ENCODE measurements around the gene CEP152.
A peak's percentile ranks its signal among the peaks of the same experiment; 100 is the strongest.

The CEP152 gene

GRCh38 chr15:48761393-48762158 is 49.3 kb downstream of the CEP152 start:
- no peak for DNase-seq

DNA sequence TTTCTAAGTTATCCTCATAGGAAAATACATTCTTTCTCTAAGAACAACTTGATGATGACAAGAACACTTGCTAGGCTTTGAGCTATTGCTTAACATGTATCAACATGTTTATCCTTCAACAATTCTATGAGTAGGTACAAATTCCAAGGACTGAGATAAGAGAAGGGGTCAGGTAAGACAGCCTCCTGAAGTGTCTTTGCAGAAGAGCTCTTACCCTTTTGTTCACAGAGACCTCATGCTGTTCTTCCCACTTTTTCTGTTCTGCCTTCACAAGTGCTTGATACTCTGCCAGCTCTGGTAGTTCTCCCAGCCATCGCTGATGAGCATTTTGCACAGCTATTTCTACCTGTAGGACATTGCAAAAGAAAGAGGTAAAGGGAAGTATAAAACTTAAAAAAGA is 50.9 kb downstream of the CEP152 start:
- DNase-seq = no peak

DNA sequence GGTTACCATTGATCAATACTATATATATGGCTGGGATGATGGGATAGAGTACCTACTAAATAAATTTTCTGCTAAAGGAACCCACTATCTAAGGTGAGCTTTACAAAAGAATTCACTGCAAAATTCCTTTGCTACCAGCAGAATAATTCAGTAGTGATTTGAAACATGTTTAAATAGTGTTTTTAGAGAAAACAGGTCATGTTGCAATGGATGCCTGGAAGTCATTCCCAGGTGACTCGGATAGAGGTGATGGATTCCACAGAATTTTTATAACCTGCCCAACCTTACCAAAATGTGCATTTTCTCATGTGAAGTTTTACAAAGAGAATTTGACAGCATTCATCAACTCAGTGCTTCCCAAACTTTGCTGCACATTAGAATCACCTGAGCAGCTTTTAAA is 53.2 kb downstream of the CEP152 start:
- no peak for DNase-seq

DNA sequence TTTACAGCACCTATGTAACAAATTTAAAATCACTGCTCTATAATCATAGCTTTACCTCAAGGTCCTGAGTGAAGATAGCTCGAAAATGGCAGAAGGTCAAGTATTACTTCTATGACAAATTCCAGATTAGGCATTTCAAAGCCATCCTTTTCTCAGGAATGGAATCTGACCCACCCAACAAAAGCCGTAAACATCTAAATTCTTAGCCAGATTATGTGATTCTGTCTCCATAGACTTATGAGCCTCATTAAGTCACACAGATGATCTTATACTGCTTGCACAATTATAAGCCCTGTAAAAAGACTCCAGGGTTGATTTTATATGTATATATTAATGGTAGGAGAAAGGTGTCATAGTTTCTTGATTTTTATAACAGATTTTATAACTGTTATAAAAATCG is 56.9 kb downstream of the CEP152 start:
- DNase-seq = no peak

GRCh38 chr15:48751595-48751994 is 59.3 kb downstream of the CEP152 start:
- DNase-seq = no peak

DNA sequence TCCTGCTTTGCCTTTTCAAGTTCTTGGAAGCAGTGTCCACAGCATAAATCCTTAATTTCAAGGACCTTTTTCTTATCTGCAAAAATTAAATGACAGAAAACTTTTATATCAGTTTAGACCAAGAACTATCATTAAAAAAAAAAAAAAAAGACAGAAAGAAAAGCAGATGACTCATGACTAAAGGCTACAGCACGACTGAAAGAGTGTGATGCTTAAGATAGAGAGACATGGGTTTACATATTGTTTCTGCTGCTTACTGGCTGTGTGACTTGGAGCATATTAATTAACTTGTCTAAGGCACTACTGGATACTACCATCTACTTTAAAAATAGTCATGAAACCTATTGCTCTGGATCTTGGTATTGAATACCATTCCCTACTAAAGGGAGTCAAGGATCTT is 62.3 kb downstream of the CEP152 start:
- DNase-seq = no peak

DNA sequence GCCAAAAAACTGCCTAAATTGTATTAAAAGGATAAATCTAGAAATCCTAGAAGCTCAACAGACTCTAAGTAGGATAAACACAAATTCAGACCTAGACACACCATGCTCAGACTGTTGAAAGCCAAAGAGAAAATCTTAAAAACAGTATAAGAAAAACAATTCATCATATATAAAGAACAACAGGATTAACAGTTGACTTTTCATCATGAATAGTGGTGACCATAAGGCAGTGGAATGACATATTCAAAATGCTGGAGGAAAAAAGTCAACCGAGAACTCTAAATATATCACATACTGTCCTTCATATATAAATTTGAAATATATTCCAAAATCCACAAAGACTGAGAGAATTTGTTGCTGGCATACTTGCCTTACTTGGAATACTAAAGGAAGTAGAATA is 77.3 kb downstream of the CEP152 start:
- no peak for DNase-seq

DNA sequence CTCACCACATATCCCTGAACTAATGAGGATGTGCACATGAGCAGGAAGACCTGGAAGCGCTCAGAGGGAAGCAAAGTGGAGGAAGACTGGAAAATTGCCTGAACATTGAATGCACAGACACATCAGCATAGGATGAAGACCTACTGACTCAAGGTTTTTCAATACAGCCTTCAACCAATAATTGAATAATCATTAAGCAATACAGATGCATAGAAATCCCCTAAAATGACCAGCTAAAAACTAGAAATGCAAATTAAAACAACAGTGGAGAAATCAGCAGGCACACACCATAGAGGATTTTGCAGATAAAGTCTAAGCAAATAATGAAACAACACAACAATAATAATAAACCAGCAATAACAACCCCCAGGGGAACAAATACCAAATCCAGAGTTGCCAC is 80.4 kb downstream of the CEP152 start:
- no peak for DNase-seq

DNA sequence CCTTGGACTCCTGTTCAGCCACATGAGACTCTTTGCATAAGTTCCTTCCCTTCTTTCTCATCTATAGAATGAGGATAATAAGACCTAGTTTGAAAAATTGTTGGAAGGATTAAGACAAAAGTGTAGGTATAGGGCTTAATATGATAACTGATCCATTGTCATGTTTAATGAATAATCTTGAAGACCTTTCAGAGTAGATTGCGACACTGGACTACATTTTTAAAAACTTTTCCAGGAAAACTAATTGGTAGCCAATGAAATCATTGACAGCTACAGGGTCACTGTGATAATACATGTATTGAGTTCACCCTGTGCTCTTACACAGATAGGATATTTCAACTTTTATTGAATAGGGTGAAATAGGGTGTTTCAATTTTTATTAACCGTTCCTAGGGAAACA is 86.9 kb downstream of the CEP152 start:
- no peak for DNase-seq

DNA sequence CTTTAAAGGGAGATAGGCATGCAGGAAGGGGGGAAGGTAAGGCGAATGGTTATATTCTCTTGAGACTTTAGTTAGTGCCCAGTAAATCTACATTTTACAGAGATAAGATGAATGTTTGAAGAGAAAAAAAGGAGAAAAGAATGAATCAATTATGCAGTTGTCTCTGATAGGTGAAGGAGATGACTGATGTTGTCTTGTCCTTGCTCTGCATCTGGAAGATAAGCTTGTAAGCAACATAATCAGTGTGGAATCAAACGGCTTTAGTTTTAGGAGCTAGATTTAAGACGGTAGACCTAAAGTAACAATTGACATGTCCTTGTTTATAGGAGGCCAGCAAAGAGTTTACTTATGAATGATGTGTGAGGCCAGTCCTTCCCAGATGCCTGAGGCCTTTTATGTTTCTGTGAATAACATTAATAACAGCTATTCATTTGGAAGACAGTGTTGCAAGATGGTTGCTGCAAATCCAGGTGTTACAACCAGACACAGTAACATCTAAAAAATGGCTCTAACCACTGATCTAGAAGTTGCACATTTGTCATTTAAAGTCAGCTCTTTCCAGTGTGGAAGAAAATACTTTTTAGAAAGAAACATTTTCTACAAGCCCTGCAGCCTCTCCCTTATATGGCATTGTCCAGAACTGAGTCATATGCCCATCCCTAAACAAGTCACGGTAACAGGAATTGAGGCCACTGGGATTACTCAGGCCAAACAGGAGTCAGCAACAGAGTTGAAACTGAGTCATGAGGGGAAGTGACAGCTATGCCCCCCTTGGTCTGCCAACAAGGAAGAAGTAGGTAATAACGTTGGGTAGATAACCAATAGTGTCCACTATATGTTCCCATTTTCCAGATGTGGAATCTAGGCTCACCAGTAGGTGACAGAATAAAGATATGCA is 87.9 kb downstream of the CEP152 start:
- peak; percentile 74 for DNase-seq

- DNase-seq = no peak
These were observed 89.6 kb downstream of the CEP152 start for GRCh38 chr15:48721061-48721810.

DNA sequence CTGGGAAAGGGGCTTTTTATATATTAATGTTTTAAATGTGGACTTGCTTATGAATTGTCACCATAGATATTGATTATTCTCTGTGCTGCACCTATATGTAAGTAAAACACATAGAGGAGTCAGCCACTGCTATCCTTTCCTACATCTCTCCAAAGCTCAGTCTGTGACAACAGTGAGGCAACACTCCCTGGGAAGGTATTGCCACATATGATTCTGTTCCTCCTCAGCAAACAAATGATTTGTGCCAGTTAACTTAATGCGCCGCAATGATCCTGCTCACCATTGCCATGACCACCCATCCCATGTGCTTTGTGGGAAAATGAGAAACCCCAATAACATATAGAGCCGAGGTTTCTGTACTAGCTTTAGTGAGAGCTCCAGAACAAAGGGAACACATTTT is 90.2 kb downstream of the CEP152 start:
- no peak for DNase-seq

- DNase-seq = no peak
These were observed 91.2 kb downstream of the CEP152 start for GRCh38 chr15:48719668-48720067.

- DNase-seq = no peak
These were observed 92.2 kb downstream of the CEP152 start for GRCh38 chr15:48718646-48719045.

DNA sequence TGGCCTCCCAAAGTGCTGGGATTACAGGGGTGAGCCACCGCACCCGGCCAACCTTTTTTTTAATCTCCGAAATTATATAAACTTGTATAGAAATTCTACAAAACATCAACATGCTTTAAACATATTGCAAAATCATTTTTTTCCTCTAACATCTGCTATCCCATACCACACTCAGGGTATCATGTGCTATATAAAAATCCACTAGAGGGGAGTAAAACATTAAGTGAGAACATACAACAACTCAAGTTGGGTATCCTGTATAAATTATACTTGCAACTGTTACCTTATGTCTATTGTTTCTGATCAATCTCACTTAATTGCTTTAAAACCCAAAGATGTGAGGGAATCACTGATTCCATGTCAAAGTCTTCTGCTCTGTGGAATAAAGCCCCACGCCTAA is 93.4 kb downstream of the CEP152 start:
- no peak for DNase-seq

DNA sequence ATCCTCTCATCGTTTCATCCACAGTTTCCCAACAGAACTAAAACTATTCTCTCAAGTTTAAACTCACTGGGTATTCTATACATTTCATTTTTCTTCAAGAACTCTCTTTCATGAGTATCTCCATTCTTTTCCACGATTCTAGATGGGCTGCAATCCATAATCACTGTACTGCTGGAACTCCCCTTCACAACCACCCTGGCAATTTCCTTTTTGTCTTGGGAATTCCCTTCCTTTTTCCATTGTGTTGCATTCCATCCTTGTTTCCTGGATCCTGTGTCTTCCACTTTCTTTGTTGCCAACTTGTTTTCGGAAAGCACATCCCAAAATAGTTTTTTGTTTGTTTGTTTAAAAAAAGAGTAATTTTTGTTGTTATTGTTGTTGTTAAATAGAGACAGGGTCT is 98.3 kb downstream of the CEP152 start:
- no peak for DNase-seq

- no peak for DNase-seq
These were observed 99.8 kb downstream of the CEP152 start for GRCh38 chr15:48710952-48711495.

- DNase-seq = no peak
These were observed 102.2 kb downstream of the CEP152 start for GRCh38 chr15:48708641-48709040.

GRCh38 chr15:48705381-48705780 is 105.5 kb downstream of the CEP152 start:
- no peak for DNase-seq

- no peak for DNase-seq
These were observed 107.3 kb downstream of the CEP152 start for GRCh38 chr15:48703544-48703943.

DNA sequence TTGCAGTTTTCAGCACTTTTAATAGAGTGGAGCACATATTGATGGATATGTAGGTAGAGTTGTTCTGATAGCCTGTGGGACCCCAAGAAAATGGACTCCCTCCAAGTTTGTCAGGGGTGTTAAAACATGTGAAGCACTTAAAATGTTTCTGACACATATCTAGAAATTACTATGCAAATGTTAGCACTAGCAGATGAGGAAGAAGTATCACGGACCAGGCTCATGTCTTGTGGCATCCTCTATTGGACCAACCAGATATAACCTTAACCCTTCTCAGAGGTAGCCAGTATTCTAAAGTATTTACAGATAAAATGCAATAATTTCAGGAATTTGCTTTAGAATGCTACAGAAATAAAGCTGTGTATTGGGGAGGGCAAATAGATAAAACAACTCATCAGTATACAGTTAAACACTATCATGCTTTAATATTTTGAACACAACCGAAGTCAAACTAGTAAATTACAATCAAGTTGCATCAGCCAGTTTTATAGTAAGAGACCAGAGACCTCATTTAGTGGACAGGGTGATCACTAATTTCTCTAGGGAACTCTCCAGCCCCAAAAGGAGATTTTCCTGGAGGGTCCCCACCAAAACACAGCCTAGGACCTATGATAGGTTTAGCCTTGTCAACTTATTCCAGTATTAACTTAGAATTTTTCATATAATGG is 108.2 kb downstream of the CEP152 start:
- DNase-seq = no peak

DNA sequence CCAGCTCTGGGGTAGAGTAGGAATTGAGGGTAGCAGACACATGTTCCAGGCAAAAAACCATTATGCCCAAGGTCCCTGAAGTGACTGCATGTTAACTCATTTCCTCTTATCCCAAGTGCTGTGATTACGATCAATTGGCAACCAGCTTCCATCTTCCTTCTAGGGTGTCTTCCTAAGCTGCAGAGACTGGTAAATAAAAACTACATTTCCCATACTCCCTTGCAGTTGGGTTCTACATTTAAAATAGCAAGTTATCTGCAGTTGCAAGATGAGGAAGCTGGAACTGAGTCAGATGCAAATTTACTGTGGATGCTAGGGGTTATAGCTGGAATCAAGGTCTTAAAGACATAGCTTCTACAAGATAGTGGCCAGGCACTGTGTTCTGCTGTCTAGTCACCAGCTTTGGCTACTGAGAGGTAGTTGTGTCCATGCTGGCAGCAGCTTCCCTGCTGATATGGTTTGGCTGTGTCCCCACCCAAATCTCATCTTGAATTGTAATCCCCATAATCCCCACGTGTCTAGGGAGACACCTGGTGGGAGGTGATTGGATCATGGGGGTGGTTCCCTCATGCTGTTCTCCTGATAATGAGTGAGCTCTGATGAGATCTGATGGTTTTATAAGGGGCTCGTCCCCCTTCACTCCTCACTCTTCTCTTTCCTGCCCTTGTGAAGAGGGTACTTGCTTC is 114.1 kb downstream of the CEP152 start:
- no peak for DNase-seq
